Measurements from ENCODE around the gene NLGN1. TPM values are rescaled to one million over a fixed set of nuclear protein-coding genes. Genes with fewer than 3 reads are reported as not detected.
A peak's percentile ranks its signal among the peaks of the same experiment; 100 is the strongest.
"Not testable (repeated sequence)": the region's sequence is repeated elsewhere in the genome, so short reads cannot be mapped to it uniquely, and the experiment has no call there.

Gene NLGN1
- polyA plus RNA-seq, 6 donors from 2014 or later: not detected

- H3K4me1 Mint-ChIP-seq; DNase-seq; H3K27ac Mint-ChIP-seq; H3K4me3 Mint-ChIP-seq; H3K27me3 Mint-ChIP-seq; H3K9me3 Mint-ChIP-seq; H3K36me3 Mint-ChIP-seq; ATAC-seq (ENCODE audit: low read depth in 2 of 2): not testable (repeated sequence)
Observed at GRCh38 chr3:173545590-173545989, 148.0 kb downstream of the NLGN1 start.

DNA sequence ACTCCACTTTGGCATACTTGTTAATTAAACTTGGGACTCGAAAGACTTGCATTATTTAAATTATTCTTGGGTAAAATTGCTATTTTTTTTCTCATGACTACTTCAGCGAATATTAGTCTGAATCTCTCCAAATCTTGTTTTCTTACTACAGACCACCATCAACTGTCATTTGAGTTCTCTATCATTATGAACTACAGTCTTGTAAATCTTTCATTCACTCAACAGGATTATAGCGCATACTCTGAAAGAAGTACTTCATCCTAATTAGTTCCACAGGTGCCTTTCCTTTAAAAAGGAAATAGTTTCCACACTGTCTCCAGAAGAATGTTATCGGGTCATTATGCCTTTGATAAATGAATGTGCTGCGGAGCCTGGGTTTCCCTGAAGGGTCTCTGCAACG, 149.5 kb downstream of the NLGN1 start:
- Mint-ChIP-seq H3K36me3 (no peaks in the 10 kb centered on the region), H3K27me3 (no peaks in the 10 kb centered on the region), H3K9me3 (peaks cover 0 to 2% (median 0%) of the 10 kb centered on the region in 7 donors), H3K27ac (no peak overlapping the region), H3K4me3 (no peak overlapping the region), H3K4me1 (no peaks in the 10 kb centered on the region)
- no peak for ATAC-seq (ENCODE audit: low read depth in 2 of 2)
- no peak for DNase-seq

DNA sequence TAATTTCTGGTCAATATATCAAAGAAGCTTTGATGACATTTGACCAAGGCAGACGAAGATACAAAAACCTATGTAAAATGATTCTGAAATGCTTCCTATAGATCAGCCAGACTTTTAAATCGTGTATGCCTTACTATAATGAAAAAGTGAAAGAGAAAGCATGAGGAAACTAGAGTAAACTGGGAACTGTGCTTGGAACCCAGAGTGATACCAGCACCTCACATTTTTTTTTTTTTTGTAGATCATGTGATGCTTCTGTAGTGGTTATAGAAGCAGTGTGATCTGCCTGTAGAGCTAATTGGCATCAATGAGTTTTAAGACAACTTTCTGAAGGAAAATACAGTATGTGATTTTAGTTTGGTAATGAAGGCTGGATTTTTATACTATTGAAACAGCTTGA, 150.7 kb downstream of the NLGN1 start:
- Mint-ChIP-seq H3K4me1 (no peaks in the 10 kb centered on the region), H3K27ac (no peak overlapping the region), H3K27me3 (no peaks in the 10 kb centered on the region), H3K36me3 (no peaks in the 10 kb centered on the region), H3K4me3 (no peak overlapping the region), H3K9me3 (peaks cover 0 to 2% (median 0%) of the 10 kb centered on the region in 7 donors)
- DNase-seq (no peak), ATAC-seq (ENCODE audit: low read depth in 2 of 2) (no peak)

DNA sequence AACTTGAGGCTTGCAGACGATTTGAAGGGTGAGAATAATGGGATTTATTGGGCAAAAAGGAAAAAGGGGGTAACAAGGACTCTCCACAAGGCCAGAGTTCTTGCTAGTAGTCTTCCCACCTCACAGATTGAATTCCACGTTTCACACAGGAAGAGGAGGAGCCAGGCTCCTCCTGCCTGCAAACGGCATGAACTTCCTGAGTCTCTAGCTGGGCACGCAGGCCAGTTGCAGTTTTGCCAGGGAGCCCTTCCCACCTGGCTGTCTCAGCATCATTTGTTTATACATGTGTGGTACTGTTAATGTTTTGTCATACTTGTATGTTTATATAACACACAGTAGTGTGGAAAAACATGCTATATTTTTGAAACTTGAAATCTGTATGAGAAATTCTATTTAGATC, 155.0 kb downstream of the NLGN1 start:
- Mint-ChIP-seq H3K36me3 (no peaks in the 10 kb centered on the region), H3K27me3 (no peaks in the 10 kb centered on the region), H3K4me1 (no peaks in the 10 kb centered on the region), H3K27ac (no peak overlapping the region), H3K4me3 (no peak overlapping the region), H3K9me3 (no peaks in the 10 kb centered on the region)
- ATAC-seq (ENCODE audit: low read depth in 2 of 2): no peak
- no peak for DNase-seq

DNA sequence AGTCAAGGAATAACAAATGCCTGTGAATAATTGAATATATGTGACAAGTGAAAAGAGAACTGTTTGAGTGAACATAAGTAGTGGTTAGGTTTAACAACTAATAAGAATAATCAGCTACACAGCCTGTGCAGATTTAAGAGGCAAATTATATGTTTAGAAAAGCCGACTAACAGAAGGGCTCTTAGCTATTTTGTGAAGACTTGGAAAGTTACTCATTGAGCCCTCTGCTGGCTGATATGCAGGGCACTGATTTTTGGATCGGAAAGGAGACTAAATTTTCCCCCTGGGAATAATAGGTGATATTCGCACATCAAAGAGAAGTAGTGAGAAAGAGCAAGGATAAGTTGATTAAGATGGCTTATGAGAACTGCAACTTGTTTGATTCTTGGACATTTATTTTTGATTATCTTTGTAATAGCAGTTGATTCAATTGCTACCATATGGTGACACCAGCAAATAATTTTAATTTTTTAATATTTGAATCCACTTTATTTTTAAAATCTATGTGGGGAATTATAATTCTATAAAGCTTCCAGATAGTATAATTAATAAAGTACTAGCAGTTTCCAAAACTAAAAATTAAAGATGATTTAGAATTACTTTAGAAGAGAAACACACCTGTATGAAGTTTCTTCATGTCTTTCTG, 156.2 kb downstream of the NLGN1 start:
- no peak overlapping the region for H3K4me3 Mint-ChIP-seq
- H3K27me3 Mint-ChIP-seq: no peaks in the 10 kb centered on the region
- no peaks in the 10 kb centered on the region for H3K4me1 Mint-ChIP-seq
- H3K36me3 Mint-ChIP-seq: no peaks in the 10 kb centered on the region
- H3K9me3 Mint-ChIP-seq: no peaks in the 10 kb centered on the region
- DNase-seq (no peak), ATAC-seq (ENCODE audit: low read depth in 2 of 2) (no peak)
- H3K27ac Mint-ChIP-seq: peak overlapping the region in 1 of 6 donors; percentile 39

GRCh38 chr3:173556546-173556945, 159.0 kb downstream of the NLGN1 start:
- DNase-seq: no peak
- no peaks in the 10 kb centered on the region for H3K4me1 Mint-ChIP-seq
- H3K9me3 Mint-ChIP-seq: peaks cover 0 to 2% (median 0%) of the 10 kb centered on the region in 7 donors
- ATAC-seq (ENCODE audit: low read depth in 2 of 2): no peak
- no peaks in the 10 kb centered on the region for H3K36me3 Mint-ChIP-seq
- H3K27me3 Mint-ChIP-seq: no peaks in the 10 kb centered on the region
- H3K4me3 Mint-ChIP-seq: no peak overlapping the region
- H3K27ac Mint-ChIP-seq: no peak overlapping the region

- H3K9me3 Mint-ChIP-seq: peaks cover 0 to 11% (median 2%) of the 10 kb centered on the region in 7 donors
- no peak for ATAC-seq (ENCODE audit: low read depth in 2 of 2)
Observed at GRCh38 chr3:173567997-173568396, 170.5 kb downstream of the NLGN1 start.

GRCh38 chr3:173568623-173569022, 171.1 kb downstream of the NLGN1 start:
- ATAC-seq (ENCODE audit: low read depth in 2 of 2): no peak
- Mint-ChIP-seq H3K9me3 (peaks cover 0 to 10% (median 1%) of the 10 kb centered on the region in 7 donors), H3K4me3 (no peak overlapping the region)

More at GRCh38 chr3:173567997-173568396, 170.5 kb downstream of the NLGN1 start:
- Mint-ChIP-seq H3K36me3 (no peaks in the 10 kb centered on the region), H3K27ac (no peak overlapping the region), H3K4me1 (no peaks in the 10 kb centered on the region), H3K4me3 (no peak overlapping the region), H3K27me3 (no peaks in the 10 kb centered on the region)
- no peak for DNase-seq

GRCh38 chr3:173583496-173583895, 186.0 kb downstream of the NLGN1 start:
- H3K4me1 Mint-ChIP-seq: peaks cover 4 to 11% (median 8%) of the 10 kb centered on the region in 3 donors
- DNase-seq (no peak), ATAC-seq (ENCODE audit: low read depth in 2 of 2) (no peak)
- peaks cover 0 to 8% of the 10 kb centered on the region in 2 donors for H3K36me3 Mint-ChIP-seq
- peaks cover 0 to 4% (median 0%) of the 10 kb centered on the region in 7 donors for H3K9me3 Mint-ChIP-seq
- peaks cover 10 to 26% (median 25%) of the 10 kb centered on the region in 3 donors for H3K27me3 Mint-ChIP-seq
- peak overlapping the region in 1 of 8 donors; percentile 20 for H3K4me3 Mint-ChIP-seq
- H3K27ac Mint-ChIP-seq: no peak overlapping the region

More at GRCh38 chr3:173568623-173569022, 171.1 kb downstream of the NLGN1 start:
- no peaks in the 10 kb centered on the region for H3K36me3 Mint-ChIP-seq
- H3K27me3 Mint-ChIP-seq: no peaks in the 10 kb centered on the region
- no peak overlapping the region for H3K27ac Mint-ChIP-seq
- H3K4me1 Mint-ChIP-seq: no peaks in the 10 kb centered on the region
- no peak for DNase-seq

- no peak for DNase-seq
- H3K36me3 Mint-ChIP-seq: peaks cover 0 to 8% of the 10 kb centered on the region in 2 donors
- H3K4me3 Mint-ChIP-seq: peak overlapping the region in 1 of 8 donors; percentile 20
- H3K27ac Mint-ChIP-seq: peak overlapping the region in 1 of 6 donors; percentile 60
- H3K9me3 Mint-ChIP-seq: peaks cover 0 to 4% (median 0%) of the 10 kb centered on the region in 7 donors
- H3K27me3 Mint-ChIP-seq: peaks cover 10 to 26% (median 25%) of the 10 kb centered on the region in 3 donors
- ATAC-seq (ENCODE audit: low read depth in 2 of 2): no peak
- peaks cover 4 to 11% (median 8%) of the 10 kb centered on the region in 3 donors for H3K4me1 Mint-ChIP-seq
Observed at GRCh38 chr3:173584093-173584837, 186.7 kb downstream of the NLGN1 start.

DNA sequence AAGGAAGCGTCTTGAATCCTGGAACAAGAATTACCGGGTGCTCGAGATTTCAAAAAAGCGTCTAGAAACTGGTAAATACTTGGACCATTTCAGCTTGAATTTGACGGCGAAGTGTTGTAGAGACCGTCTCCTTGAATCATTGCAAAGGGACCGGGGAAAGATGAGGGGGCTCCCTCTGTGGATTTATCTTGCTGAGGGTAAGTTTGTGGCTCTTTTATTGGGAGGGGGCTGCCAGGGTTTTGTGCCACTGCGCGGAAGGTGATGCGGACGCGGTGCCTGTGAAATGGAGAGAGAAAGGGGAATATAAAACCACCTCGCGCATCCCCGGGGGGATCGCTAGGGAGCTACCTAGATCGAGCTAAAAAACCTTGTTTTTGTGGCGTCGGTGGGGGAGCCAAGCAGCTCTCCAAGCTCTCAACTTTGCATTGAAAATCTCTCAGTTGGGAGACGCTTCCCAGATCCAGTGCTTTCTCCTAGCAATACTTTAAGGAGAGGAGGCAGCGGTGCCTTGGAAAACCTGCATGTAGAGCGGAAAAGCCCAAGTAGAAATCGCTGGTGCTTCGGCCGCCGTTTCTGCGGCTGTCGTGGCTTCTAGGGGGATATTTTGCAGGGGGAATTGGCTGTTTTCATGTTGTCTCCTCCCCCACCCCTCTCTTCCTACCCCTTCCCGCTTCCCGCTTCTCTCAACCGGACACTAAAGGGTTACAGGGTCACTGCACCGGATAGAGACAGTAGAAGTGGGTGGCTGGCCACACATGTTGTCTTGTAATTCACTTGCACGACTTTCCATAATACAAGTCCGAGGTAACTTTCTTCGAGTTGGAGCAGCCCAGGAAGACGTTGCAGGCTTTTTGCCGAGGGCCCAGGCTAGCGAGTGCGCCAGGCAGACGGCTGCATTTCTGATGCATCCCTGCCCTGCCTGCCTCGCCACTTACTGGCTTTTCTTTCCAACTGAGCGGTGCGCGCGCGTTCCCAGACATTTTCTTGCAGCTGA, 187.6 kb downstream of the NLGN1 start:
- Mint-ChIP-seq H3K9me3 (peaks cover 0 to 4% (median 0%) of the 10 kb centered on the region in 7 donors), H3K36me3 (peaks cover 0 to 8% of the 10 kb centered on the region in 2 donors), H3K4me3 (peak overlapping the region in 1 of 8 donors; percentile 5), H3K27me3 (peaks cover 10 to 26% (median 25%) of the 10 kb centered on the region in 3 donors), H3K27ac (no peak overlapping the region), H3K4me1 (peaks cover 4 to 11% (median 8%) of the 10 kb centered on the region in 3 donors)
- ATAC-seq (ENCODE audit: low read depth in 2 of 2): no peak
- DNase-seq: no peak

GRCh38 chr3:173586166-173586565, 188.6 kb downstream of the NLGN1 start:
- ATAC-seq (ENCODE audit: low read depth in 2 of 2): no peak
- no peak overlapping the region for H3K4me3 Mint-ChIP-seq
- no peak for DNase-seq
- H3K9me3 Mint-ChIP-seq: peaks cover 0 to 4% (median 0%) of the 10 kb centered on the region in 7 donors
- H3K4me1 Mint-ChIP-seq: peaks cover 4 to 11% (median 8%) of the 10 kb centered on the region in 3 donors
- H3K36me3 Mint-ChIP-seq: peaks cover 0 to 8% of the 10 kb centered on the region in 2 donors
- H3K27me3 Mint-ChIP-seq: peaks cover 10 to 26% (median 25%) of the 10 kb centered on the region in 3 donors
- H3K27ac Mint-ChIP-seq: no peak overlapping the region

- H3K27ac Mint-ChIP-seq: no peak overlapping the region
- H3K4me3 Mint-ChIP-seq: no peak overlapping the region
- ATAC-seq (ENCODE audit: low read depth in 2 of 2) (no peak), DNase-seq (no peak)
- H3K4me1 Mint-ChIP-seq: peaks cover 4 to 11% (median 8%) of the 10 kb centered on the region in 3 donors
- H3K9me3 Mint-ChIP-seq: peaks cover 0 to 4% (median 0%) of the 10 kb centered on the region in 7 donors
- H3K27me3 Mint-ChIP-seq: peaks cover 10 to 26% (median 25%) of the 10 kb centered on the region in 3 donors
- peaks cover 0 to 8% of the 10 kb centered on the region in 2 donors for H3K36me3 Mint-ChIP-seq
Observed at GRCh38 chr3:173587055-173587454, 189.5 kb downstream of the NLGN1 start.
